ENCODE measurements around the gene ZNF784.

Gene ZNF784

DNA sequence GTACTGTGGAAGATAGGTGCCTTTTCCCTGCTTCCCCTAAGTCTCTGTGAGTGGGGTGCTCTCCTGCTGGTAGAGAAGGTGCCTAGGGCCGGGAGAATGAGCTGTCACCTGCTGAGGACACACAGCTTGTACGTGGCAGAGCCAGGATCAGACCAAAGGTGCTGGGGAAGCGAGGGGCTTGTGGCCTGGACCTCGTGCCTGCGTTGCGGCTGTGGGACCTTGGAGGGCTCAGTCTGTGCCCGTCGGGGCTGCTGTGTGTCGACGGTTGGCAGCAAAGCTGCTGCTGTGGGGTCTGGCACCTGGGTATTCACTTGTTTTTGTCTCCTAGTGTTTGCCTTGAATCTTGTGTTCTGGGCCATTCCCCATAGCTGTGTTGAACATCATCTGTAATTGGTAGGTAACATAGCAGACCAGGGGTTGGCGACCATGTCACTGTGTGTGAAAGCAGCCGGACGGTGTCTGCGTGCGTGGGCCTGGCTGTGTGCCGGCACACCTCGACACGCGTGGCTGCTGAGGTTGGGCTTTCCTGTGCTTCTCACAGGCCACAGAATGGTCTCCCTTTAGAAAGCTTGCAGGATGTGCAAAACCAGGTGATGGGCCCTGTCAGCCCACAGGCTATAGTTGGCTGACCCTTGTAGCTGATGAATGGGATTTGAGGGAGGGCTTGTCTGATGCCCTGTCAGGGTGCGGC, 39.6 kb upstream of the ZNF784 start:
- POLR2A ChIA-PET, result interaction anchor here (2.1 kb wide), 1 partner anchor 10 kb away, joined by 16 read pairs; the partner anchor contains the start of gene U2AF2
- H3K36me3 ChIP-seq (ENCODE audit: control insufficient read depth in 2 of 2, insufficient read depth in 1 of 2, low read length in 2 of 2), result peaks cover 63 to 99% of the 10 kb centered on the region in 2 experiments
- no peak overlapping the region for H3K27ac ChIP-seq (ENCODE audit: extremely low read depth, low read depth, low read length)
- no peak overlapping the region for H3K4me3 ChIP-seq (ENCODE audit: low read depth, low read length)
- CTCF ChIA-PET, result interaction anchor here (0.7 to 1.5 kb wide), 2 partner anchors 8 to 148 kb away, joined by 3 to 11 read pairs; no protein-coding TSS in a partner anchor
- H3K9me3 ChIP-seq (ENCODE audit: control insufficient read depth, insufficient read depth, low read depth, low read length), result no peaks in the 10 kb centered on the region
- no peak for TF ChIP-seq ZFP69B (tag by site-specific recombination; IDR thresholded peaks at IDR 0.05)
- TF ChIP-seq, protein P1, sequence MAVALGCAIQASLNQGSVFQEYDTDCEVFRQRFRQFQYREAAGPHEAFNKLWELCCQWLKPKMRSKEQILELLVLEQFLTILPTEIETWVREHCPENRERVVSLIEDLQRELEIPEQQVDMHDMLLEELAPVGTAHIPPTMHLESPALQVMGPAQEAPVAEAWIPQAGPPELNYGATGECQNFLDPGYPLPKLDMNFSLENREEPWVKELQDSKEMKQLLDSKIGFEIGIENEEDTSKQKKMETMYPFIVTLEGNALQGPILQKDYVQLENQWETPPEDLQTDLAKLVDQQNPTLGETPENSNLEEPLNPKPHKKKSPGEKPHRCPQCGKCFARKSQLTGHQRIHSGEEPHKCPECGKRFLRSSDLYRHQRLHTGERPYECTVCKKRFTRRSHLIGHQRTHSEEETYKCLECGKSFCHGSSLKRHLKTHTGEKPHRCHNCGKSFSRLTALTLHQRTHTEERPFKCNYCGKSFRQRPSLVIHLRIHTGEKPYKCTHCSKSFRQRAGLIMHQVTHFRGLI (tag by site-specific recombination; IDR thresholded peaks at IDR 0.05), result peak; percentile 66; the same call in 1 of the 2 replicates
- no peaks in the 10 kb centered on the region; the same call in 1 of the 2 replicates for H3K4me1 ChIP-seq (ENCODE audit: control insufficient read depth, insufficient read depth, low read length)

DNA sequence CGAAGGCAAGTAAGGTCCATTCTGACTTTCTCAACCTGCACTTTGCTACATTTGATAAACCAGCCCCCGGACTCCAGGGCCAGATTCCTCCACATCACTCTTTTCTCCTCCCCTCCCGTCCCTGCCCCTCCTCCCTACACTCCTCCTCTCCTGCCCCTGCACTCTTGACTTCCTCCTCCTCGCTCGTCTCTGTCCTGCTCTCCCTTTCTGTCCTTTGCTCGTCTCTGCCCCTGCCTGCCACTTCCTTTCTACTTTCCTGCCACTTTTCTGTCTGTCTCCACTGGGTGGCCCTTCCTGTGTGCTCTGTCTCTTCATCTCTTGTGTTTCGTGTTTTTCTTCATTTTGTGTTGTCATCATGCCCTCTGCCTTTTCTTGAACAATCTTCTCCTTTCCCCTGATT, 37.5 kb upstream of the ZNF784 start:
- TF ChIP-seq, protein P2, sequence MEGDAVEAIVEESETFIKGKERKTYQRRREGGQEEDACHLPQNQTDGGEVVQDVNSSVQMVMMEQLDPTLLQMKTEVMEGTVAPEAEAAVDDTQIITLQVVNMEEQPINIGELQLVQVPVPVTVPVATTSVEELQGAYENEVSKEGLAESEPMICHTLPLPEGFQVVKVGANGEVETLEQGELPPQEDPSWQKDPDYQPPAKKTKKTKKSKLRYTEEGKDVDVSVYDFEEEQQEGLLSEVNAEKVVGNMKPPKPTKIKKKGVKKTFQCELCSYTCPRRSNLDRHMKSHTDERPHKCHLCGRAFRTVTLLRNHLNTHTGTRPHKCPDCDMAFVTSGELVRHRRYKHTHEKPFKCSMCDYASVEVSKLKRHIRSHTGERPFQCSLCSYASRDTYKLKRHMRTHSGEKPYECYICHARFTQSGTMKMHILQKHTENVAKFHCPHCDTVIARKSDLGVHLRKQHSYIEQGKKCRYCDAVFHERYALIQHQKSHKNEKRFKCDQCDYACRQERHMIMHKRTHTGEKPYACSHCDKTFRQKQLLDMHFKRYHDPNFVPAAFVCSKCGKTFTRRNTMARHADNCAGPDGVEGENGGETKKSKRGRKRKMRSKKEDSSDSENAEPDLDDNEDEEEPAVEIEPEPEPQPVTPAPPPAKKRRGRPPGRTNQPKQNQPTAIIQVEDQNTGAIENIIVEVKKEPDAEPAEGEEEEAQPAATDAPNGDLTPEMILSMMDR (tag by site-specific recombination; IDR thresholded peaks at IDR 0.05), result peak; percentile 60; the same call in 1 of the 2 replicates
- TF ChIP-seq PRDM1 (tag by site-specific recombination; IDR thresholded peaks at IDR 0.05) (peak; percentile 93), ZNF274 (IDR thresholded peaks at IDR 0.05; ENCODE audit: low read length) (no peak), ZNF274 (tag by site-specific recombination; IDR thresholded peaks at IDR 0.05; ENCODE audit: borderline replicate concordance) (no peak), SP2 (tag by site-specific recombination; IDR thresholded peaks at IDR 0.05) (0 out of 2 replicates have a peak, but pooled peaks have one; percentile 6)
- TF ChIP-seq, protein P3, sequence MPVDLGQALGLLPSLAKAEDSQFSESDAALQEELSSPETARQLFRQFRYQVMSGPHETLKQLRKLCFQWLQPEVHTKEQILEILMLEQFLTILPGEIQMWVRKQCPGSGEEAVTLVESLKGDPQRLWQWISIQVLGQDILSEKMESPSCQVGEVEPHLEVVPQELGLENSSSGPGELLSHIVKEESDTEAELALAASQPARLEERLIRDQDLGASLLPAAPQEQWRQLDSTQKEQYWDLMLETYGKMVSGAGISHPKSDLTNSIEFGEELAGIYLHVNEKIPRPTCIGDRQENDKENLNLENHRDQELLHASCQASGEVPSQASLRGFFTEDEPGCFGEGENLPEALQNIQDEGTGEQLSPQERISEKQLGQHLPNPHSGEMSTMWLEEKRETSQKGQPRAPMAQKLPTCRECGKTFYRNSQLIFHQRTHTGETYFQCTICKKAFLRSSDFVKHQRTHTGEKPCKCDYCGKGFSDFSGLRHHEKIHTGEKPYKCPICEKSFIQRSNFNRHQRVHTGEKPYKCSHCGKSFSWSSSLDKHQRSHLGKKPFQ (tag by site-specific recombination; IDR thresholded peaks at IDR 0.05), result no peak
- POLR2A ChIA-PET, result no interaction called here
- Histone ChIP-seq H3K4me1 (ENCODE audit: control insufficient read depth, insufficient read depth, low read length) (peaks cover 11% of the 10 kb centered on the region), H3K27ac (ENCODE audit: extremely low read depth, low read depth, low read length) (no peak overlapping the region), H3K4me3 (ENCODE audit: low read depth, low read length) (no peak overlapping the region), H3K36me3 (ENCODE audit: control insufficient read depth in 2 of 2, insufficient read depth in 1 of 2, low read length in 2 of 2) (peaks cover 51 to 91% of the 10 kb centered on the region in 2 experiments), H3K9me3 (ENCODE audit: control insufficient read depth, insufficient read depth, low read depth, low read length) (no peaks in the 10 kb centered on the region)
- CTCF ChIA-PET, result no interaction called here

DNA sequence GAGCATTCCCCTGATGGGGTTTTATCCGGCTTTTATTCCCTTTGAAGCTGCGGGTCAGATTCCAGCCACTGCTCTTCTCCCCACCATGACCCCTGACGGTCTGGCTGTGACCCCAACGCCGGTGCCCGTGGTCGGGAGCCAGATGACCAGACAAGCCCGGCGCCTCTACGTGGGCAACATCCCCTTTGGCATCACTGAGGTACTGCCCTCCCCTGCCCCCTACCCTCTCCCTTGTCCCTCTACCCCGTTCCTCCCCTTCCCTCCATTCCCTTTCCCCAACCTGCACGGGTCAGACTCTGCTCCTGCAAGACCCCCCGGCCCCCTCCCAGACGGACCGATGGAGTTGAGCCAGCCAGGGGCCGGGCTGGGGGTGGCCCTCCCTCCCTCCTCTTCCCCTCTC, 36.6 kb upstream of the ZNF784 start:
- ChIA-PET CTCF (interaction anchor here (1.7 kb wide), 1 partner anchor 10 kb away, joined by 10 read pairs; no protein-coding TSS in a partner anchor), POLR2A (no interaction called here)
- H3K36me3 ChIP-seq (ENCODE audit: control insufficient read depth in 2 of 2, insufficient read depth in 1 of 2, low read length in 2 of 2), result peaks cover 54 to 91% of the 10 kb centered on the region in 2 experiments
- H3K9me3 ChIP-seq (ENCODE audit: control insufficient read depth, insufficient read depth, low read depth, low read length), result no peaks in the 10 kb centered on the region
- H3K27ac ChIP-seq (ENCODE audit: extremely low read depth, low read depth, low read length), result no peak overlapping the region
- peaks cover 11% of the 10 kb centered on the region for H3K4me1 ChIP-seq (ENCODE audit: control insufficient read depth, insufficient read depth, low read length)
- no peak overlapping the region for H3K4me3 ChIP-seq (ENCODE audit: low read depth, low read length)
- TF ChIP-seq ZNF837 (tag by site-specific recombination; IDR thresholded peaks at IDR 0.05), result no peak
- TF ChIP-seq WT1 (tag by site-specific recombination; IDR thresholded peaks at IDR 0.05), result no peak
- no peak for TF ChIP-seq KLF1 (tag by site-specific recombination; IDR thresholded peaks at IDR 0.05)
- TF ChIP-seq, protein P4, sequence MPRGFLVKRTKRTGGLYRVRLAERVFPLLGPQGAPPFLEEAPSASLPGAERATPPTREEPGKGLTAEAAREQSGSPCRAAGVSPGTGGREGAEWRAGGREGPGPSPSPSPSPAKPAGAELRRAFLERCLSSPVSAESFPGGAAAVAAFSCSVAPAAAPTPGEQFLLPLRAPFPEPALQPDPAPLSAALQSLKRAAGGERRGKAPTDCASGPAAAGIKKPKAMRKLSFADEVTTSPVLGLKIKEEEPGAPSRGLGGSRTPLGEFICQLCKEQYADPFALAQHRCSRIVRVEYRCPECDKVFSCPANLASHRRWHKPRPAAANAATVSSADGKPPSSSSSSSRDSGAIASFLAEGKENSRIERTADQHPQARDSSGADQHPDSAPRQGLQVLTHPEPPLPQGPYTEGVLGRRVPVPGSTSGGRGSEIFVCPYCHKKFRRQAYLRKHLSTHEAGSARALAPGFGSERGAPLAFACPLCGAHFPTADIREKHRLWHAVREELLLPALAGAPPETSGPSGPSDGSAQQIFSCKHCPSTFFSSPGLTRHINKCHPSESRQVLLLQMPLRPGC (tag by site-specific recombination; IDR thresholded peaks at IDR 0.05), result no peak
- no peak for TF ChIP-seq ZNF140 (tag by site-specific recombination; IDR thresholded peaks at IDR 0.05)
- TF ChIP-seq, protein P5, sequence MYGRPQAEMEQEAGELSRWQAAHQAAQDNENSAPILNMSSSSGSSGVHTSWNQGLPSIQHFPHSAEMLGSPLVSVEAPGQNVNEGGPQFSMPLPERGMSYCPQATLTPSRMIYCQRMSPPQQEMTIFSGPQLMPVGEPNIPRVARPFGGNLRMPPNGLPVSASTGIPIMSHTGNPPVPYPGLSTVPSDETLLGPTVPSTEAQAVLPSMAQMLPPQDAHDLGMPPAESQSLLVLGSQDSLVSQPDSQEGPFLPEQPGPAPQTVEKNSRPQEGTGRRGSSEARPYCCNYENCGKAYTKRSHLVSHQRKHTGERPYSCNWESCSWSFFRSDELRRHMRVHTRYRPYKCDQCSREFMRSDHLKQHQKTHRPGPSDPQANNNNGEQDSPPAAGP (tag by site-specific recombination; IDR thresholded peaks at IDR 0.05), result no peak
- TF ChIP-seq, protein P6, sequence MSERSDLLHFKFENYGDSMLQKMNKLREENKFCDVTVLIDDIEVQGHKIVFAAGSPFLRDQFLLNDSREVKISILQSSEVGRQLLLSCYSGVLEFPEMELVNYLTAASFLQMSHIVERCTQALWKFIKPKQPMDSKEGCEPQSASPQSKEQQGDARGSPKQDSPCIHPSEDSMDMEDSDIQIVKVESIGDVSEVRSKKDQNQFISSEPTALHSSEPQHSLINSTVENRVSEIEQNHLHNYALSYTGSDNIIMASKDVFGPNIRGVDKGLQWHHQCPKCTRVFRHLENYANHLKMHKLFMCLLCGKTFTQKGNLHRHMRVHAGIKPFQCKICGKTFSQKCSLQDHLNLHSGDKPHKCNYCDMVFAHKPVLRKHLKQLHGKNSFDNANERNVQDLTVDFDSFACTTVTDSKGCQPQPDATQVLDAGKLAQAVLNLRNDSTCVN (tag by site-specific recombination; optimal IDR thresholded peaks at IDR 0.05), result no peak
- no peak for TF ChIP-seq ZNF2 (tag by site-specific recombination; IDR thresholded peaks at IDR 0.05)
- TF ChIP-seq, protein P7, sequence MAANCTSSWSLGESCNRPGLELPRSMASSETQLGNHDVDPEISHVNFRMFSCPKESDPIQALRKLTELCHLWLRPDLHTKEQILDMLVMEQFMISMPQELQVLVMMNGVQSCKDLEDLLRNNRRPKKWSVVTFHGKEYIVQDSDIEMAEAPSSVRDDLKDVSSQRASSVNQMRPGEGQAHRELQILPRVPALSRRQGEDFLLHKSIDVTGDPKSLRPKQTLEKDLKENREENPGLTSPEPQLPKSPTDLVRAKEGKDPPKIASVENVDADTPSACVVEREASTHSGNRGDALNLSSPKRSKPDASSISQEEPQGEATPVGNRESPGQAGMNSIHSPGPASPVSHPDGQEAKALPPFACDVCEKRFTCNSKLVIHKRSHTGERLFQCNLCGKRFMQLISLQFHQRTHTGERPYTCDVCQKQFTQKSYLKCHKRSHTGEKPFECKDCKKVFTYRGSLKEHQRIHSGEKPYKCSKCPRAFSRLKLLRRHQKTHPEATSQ (tag by site-specific recombination; IDR thresholded peaks at IDR 0.05), result no peak
- no peak for TF ChIP-seq ZNF366 (tag by site-specific recombination; conservative IDR thresholded peaks at IDR 0.05)
